Activated gamma-delta T cell (primary cell): ENCODE data around the gene STARD3NL.
"Not testable (repeated sequence)": the region's sequence is repeated elsewhere in the genome, so short reads cannot be mapped to it uniquely, and the experiment has no call there.

Experiments used
- DNase-seq: peaks from one replicate; lab custom pipeline; 2025; lab: John Stamatoyannopoulos, UW

The STARD3NL gene

GRCh38 chr7:38222481-38223096 lies 44.5 kb downstream of the STARD3NL start:
- no peak for DNase-seq

- no peak for DNase-seq
Measured at GRCh38 chr7:38223306-38223705, 45.3 kb downstream of the STARD3NL start.

- DNase-seq: no peak
Measured at GRCh38 chr7:38224392-38224791, 46.3 kb downstream of the STARD3NL start.

DNA sequence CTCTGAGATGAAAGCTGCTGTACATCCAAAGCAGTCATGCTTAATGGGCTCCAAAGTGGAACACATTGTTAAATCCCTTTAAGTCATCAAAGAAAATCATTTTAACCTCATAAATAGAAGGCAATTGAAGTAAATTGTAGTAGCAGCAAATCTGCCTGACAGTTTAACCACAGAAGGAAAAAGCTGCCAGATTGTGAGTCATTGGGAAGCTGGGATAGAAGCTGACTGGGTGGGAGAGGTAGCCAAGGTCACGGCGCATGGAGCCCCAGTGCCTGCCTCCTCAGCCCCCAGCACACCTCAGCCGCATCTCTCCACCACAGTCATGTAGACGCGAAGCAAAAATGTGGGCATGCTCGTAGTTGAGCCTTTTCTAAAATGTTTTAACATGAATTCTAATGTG lies 51.3 kb downstream of the STARD3NL start:
- peak; percentile 23 for DNase-seq

GRCh38 chr7:38229884-38230642 lies 52.0 kb downstream of the STARD3NL start:
- DNase-seq: no peak

DNA sequence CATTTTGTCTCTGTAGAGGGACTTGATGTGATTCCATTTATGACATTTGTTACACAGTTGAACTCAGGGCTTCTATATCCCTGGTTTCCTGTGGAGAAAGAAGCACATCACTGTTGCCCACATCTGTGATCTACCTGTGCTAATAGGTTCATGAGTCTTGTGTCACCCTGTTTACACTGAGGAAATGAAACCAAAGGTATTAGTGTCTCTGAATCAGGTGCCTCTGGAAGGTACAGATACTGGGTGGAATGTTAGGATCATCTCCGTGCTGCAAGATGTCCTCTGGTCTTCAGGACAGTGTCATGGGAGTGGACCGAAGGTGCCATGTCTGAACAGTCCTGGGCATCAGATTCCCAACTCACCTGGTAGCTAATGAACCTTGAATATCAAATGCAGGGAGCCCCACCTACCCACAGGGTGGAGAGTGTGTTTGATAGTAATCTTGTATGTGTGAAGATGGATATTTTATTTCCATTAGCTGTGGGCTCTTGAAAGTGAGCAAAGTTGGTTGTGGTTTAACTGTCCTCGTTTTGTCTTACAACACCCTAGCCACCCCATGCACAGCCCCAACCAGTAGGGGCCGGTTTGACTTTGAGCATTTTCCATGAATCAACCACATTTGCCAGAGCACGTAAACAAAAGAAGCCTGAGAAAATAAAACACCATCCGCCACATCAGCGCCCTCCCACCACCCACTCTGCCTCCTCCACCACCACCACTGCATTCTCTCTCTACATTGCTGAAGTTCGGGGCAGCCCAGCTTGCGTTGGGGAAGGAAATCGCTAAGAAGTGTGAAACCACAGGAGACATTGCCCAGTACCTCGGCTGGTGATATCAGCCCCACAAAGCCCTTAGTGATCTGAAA lies 54.7 kb downstream of the STARD3NL start:
- peak; percentile 30 for DNase-seq

- DNase-seq: not testable (repeated sequence)
Measured at GRCh38 chr7:38234759-38235158, 56.7 kb downstream of the STARD3NL start.

- DNase-seq: no peak
Measured at GRCh38 chr7:38235606-38236005, 57.6 kb downstream of the STARD3NL start.

DNA sequence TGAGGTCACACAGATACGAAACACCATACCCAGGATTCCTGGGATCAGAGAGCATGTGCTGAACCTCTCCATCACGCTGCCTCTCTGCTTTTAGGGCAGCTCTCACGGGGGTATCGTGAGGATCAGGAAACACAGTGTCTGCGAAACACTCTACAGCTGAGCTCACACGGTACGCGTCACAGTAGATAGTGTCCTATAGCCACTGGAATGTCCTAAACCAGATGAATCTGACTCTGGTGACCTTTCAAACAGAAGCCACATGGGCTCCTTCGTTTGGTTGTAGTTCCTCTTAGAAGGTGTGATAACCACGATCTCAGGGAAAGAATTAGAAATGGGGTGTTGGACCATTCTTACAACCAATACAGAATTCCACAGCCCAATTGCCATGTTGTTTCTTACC lies 61.1 kb downstream of the STARD3NL start:
- not testable (repeated sequence) for DNase-seq

DNA sequence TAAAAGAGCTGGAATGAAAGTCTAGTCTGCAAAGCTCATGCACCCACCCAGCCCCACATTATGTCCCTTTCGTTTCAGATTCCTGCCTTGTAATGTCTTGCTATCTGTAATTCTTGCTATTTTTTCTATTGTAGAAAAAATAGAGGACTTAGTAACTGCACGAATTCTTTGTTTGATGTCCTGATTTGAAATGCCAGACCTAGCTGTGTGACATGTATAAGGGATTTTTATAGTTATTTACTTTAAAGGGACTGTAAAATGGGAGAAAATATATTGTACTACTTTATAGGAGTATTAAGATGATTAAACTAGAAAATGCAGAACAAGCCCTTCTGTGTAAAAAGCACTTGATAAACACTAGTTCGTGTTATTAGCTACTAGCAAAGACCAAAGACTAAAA lies 63.0 kb downstream of the STARD3NL start:
- DNase-seq: no peak

DNA sequence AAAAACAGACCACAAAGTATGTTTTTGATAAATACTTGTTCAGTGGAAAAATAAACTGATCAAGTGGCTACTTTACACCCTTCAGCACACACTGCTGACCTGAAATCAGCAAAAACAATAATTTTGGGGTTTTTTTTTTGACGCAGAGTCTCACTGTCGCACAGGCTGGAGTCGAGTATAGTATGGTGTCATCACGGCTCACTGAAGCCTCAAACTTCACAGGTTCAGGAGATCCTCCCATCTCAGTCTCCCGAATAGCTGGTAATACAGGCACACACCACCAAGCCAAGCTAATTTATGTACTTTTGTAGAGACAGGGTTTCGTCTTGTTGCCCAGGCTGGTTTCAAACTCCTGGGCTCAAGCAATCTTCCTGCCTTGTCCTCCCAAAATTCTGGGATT lies 64.8 kb downstream of the STARD3NL start:
- no peak for DNase-seq

DNA sequence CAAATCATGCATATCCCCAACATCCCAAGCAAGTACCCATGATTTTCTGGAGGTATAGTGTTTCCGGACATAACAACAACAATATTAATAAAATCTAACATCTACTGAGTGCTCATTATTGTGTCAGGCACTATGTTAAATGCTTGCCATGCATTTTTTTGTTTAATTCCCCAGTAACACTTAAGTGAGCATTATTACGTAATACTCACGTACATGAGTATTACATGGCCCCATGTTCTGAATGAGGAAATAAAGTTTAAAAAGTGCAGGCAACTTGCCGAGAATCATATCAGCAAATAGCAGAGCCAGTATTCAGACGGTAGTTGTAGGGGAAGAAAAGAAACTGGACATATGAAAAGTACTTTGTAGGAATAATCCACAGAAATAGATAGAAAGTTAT lies 65.3 kb downstream of the STARD3NL start:
- not testable (repeated sequence) for DNase-seq

- no peak for DNase-seq
Measured at GRCh38 chr7:38244516-38244915, 66.5 kb downstream of the STARD3NL start.

DNA sequence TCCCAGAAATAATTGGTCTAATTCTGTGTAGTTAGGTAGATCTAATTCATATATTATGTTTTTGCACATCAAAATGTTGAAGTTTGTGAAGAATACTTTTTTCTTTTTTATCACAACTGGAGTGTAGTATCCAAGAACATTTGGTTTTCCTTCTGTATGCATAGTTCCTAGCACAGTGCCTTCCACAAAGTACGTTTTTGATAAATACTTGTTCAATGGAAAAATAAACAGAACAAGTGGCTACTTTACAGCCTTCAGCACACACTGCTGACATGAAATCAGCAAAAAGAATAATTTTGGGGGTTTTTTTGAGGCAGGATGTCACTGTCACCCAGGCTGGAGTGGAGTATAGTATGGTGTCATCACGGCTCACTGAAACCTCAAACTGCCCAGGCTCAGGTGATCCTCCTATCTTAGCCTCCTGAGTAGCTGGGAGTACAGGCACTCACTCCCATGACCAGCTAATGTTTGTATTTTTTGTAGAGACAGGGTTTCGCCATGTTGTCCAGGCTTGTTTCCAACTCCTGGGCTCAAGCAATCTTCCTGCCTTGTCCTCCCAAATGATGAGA lies 67.4 kb downstream of the STARD3NL start:
- DNase-seq: no peak

DNA sequence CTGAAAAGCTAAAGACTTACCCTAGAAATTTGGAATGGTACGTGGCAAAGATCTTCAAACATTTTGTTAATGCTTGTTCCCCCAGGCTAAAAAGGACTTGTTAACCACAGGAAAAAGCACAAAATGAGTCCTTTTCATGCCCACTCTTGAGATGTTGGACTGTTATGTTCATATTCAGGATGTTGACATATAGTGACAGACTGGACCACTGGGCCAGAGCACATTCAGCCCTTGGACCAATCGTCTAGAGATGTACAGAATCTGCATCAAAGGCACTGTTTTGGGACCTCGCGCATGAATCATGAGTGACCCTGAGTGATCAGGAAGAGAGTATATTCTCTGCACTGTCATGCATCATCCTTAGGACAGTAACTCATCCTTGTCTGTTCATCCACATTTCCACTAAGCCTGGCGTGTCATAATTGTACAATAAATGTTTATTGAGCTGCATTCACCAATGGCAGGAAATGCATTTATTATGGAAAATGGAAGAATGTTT lies 70.1 kb downstream of the STARD3NL start:
- no peak for DNase-seq

DNA sequence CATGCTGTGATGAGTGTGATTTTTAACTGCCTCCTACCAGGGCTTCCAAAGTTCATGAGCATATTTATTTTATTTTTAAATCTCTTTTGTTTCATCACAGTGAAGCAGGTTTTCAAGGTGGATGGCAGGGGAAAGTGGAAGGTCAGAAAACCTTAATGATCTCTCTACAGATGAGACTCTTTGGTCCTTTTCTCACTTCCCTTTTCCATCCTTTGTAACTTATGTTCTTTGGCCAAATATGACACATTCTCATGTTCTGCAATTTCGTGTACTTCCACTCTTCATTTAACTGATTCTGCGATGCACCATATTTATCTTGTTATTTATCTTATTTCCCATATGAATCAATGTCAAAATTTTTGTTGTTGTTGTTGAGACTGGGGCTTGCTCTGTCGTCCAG lies 71.8 kb downstream of the STARD3NL start:
- not testable (repeated sequence) for DNase-seq

DNA sequence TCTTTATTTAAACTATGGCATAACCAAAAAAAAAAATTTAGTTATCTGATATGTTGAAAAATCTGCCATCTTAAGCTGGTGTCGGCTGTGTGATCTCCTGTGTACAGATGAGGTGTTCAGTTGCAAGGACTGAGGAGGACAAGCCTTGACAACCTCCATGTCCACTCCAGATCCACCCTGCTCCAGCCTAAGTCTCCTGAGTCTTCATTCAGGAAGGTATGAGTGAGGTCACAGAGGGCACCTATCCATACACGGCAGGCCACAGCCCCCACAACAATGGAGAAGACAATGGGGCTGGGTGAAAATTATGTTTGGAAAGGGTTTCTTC lies 79.3 kb downstream of the STARD3NL start:
- DNase-seq: no peak

GRCh38 chr7:38259157-38259556 lies 81.1 kb downstream of the STARD3NL start:
- DNase-seq: not testable (repeated sequence)

GRCh38 chr7:38261601-38262000 lies 83.6 kb downstream of the STARD3NL start:
- DNase-seq: not testable (repeated sequence)

GRCh38 chr7:38262026-38262425 lies 84.0 kb downstream of the STARD3NL start:
- DNase-seq: not testable (repeated sequence)

- DNase-seq: no peak
Measured at GRCh38 chr7:38262545-38262944, 84.5 kb downstream of the STARD3NL start.

DNA sequence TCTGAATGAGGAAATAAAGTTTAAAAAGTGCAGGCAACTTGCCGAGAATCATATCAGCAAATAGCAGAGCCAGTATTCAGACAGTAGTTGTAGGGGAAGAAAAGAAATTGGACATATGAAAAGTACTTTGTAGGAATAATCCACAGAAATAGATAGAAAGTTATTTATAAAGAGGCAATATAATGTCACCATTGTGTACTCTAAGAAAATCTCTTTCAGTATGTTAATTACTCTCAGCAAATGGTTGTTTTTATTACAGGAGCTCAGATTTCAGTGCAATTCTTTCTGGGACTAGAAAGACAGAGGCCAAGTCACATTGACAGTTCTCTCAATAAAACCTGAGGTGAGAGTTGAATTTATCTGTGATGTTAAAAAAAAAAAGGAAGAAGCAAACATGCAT lies 85.2 kb downstream of the STARD3NL start:
- DNase-seq: not testable (repeated sequence)
